Measurements from ENCODE around the gene LRRC10B. TPM values are rescaled to one million over a fixed set of nuclear protein-coding genes. Genes with fewer than 3 reads are reported as not detected.
A peak's percentile ranks its signal among the peaks of the same experiment; 100 is the strongest.

LRRC10B gene
- total RNA-seq, 2 experiments from 2014 or later, result not detected

DNA sequence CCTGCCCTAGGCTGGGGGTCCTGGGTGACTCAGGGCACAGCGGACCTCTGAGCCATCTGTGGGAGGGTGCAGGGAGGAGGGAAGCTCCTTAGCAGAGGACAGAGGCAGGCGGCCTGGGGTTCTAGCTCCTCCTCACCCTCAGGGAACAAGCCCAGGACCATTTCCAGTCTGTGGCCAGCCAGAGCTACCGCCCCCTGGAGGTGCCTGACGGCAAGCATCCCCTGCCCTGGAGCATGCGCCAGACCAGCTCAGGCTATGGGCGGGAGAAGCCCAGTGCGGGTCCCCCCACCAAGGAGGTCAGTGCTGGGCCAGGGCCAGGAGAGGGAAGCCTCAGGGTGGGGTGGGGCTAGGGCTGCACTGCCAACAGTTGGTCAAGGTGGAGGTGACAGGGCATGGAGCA lies 26.0 kb upstream of the LRRC10B start:
- no peaks in the 10 kb centered on the region for H3K9me3 ChIP-seq (ENCODE audit: control insufficient read depth in 1 of 2, insufficient read depth in 1 of 2, low read length in 2 of 2)
- no peaks in the 10 kb centered on the region for H3K27me3 Mint-ChIP-seq
- ATAC-seq (ENCODE audit: poor library complexity) (no peak), DNase-seq (peak in 4 of 14 experiments; percentile 2 to 10 (median 8))
- peaks cover 0 to 2% of the 10 kb centered on the region in 2 experiments for H3K27me3 ChIP-seq (ENCODE audit: control insufficient read depth in 1 of 2, insufficient read depth in 2 of 2, low read length in 2 of 2)
- peaks cover 7% of the 10 kb centered on the region for H3K4me1 Mint-ChIP-seq (ENCODE audit: low read depth)
- H3K4me1 ChIP-seq (ENCODE audit: insufficient read depth, low read length), result peaks cover 7% of the 10 kb centered on the region
- TF ChIP-seq, protein P1, sequence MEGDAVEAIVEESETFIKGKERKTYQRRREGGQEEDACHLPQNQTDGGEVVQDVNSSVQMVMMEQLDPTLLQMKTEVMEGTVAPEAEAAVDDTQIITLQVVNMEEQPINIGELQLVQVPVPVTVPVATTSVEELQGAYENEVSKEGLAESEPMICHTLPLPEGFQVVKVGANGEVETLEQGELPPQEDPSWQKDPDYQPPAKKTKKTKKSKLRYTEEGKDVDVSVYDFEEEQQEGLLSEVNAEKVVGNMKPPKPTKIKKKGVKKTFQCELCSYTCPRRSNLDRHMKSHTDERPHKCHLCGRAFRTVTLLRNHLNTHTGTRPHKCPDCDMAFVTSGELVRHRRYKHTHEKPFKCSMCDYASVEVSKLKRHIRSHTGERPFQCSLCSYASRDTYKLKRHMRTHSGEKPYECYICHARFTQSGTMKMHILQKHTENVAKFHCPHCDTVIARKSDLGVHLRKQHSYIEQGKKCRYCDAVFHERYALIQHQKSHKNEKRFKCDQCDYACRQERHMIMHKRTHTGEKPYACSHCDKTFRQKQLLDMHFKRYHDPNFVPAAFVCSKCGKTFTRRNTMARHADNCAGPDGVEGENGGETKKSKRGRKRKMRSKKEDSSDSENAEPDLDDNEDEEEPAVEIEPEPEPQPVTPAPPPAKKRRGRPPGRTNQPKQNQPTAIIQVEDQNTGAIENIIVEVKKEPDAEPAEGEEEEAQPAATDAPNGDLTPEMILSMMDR (IDR thresholded peaks at IDR 0.05), result no peak
- H3K36me3 ChIP-seq (ENCODE audit: insufficient read depth, low read length), result no peaks in the 10 kb centered on the region
- no peak overlapping the region for H3K4me3 ChIP-seq (ENCODE audit: low read length)
- CTCF ChIA-PET, result interaction anchor here (1.7 kb wide), 1 partner anchor 26 kb away, joined by 3 read pairs; the partner anchor contains the start of gene LRRC10B
- POLR2A ChIA-PET, result no interaction called here
- no peaks in the 10 kb centered on the region for H3K9me3 Mint-ChIP-seq
- H3K36me3 Mint-ChIP-seq (ENCODE audit: low read depth), result peaks cover 5% of the 10 kb centered on the region
- no peak overlapping the region for H3K27ac Mint-ChIP-seq
- no peak overlapping the region for H3K27ac ChIP-seq (ENCODE audit: low read depth in 1 of 2, low read length in 2 of 2)
- intact Hi-C loops (cut with DNase I, micrococcal nuclease), result no loop called here
- H3K4me3 Mint-ChIP-seq, result no peak overlapping the region

DNA sequence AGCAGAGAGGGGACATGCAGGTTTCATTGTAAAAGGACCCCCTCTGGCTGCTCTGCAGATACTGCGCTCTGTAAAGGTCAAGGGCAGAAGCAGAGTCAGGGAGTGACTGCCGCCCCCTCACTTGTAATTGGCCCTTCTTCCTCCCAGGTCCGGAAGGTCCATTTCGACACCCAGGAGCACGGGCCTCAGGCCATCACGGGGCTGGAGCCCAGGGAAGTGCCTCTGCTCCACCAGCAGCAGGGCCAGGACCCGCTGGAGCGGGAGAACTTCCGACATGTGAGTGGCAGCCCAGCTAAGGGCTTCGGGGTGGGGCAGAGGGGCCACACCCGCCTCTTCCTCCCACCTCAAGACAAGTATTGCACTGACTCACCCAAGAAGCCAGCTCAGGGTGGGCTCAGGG lies 24.0 kb upstream of the LRRC10B start:
- no peak overlapping the region for H3K27ac ChIP-seq (ENCODE audit: low read depth in 1 of 2, low read length in 2 of 2)
- Mint-ChIP-seq H3K4me1 (ENCODE audit: low read depth) (no peaks in the 10 kb centered on the region), H3K4me3 (no peak overlapping the region), H3K9me3 (no peaks in the 10 kb centered on the region), H3K27me3 (no peaks in the 10 kb centered on the region), H3K27ac (no peak overlapping the region), H3K36me3 (ENCODE audit: low read depth) (peaks cover 5% of the 10 kb centered on the region)
- TF ChIP-seq, protein P1 (IDR thresholded peaks at IDR 0.05), result no peak
- ATAC-seq (ENCODE audit: poor library complexity) (no peak), DNase-seq (no peak)
- ChIA-PET POLR2A (no interaction called here), CTCF (no interaction called here)
- no peaks in the 10 kb centered on the region for H3K9me3 ChIP-seq (ENCODE audit: control insufficient read depth in 1 of 2, insufficient read depth in 1 of 2, low read length in 2 of 2)
- intact Hi-C loops (cut with DNase I, micrococcal nuclease), result no loop called here
- H3K4me1 ChIP-seq (ENCODE audit: insufficient read depth, low read length), result no peaks in the 10 kb centered on the region
- H3K27me3 ChIP-seq (ENCODE audit: control insufficient read depth in 1 of 2, insufficient read depth in 2 of 2, low read length in 2 of 2), result peaks cover 0 to 2% of the 10 kb centered on the region in 2 experiments
- H3K4me3 ChIP-seq (ENCODE audit: low read length), result no peak overlapping the region
- H3K36me3 ChIP-seq (ENCODE audit: insufficient read depth, low read length), result no peaks in the 10 kb centered on the region

DNA sequence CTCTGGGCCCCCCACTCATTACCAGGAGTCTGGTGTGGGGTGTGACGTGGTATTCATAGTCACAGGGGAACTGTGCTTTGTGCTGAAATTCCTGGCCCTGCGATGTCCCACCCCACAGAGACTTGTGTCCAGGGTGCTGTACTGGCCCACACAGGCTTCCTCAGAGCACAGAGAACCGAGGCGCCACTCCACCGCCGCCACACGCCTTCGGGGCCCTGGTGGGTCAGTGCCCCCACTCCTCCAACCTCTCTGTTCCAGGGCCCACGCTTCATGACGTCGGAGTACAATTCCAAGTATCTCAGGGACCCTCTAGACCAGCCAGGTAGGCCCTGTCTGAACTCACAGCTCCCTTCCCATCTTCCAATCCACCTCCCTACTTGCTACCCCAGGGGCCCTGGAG lies 23.5 kb upstream of the LRRC10B start:
- Histone ChIP-seq H3K27me3 (ENCODE audit: control insufficient read depth in 1 of 2, insufficient read depth in 2 of 2, low read length in 2 of 2) (peaks cover 0 to 2% of the 10 kb centered on the region in 2 experiments), H3K27ac (ENCODE audit: low read depth in 1 of 2, low read length in 2 of 2) (no peak overlapping the region), H3K36me3 (ENCODE audit: insufficient read depth, low read length) (no peaks in the 10 kb centered on the region), H3K9me3 (ENCODE audit: control insufficient read depth in 1 of 2, insufficient read depth in 1 of 2, low read length in 2 of 2) (no peaks in the 10 kb centered on the region), H3K4me3 (ENCODE audit: low read length) (no peak overlapping the region), H3K4me1 (ENCODE audit: insufficient read depth, low read length) (no peaks in the 10 kb centered on the region)
- ATAC-seq (ENCODE audit: poor library complexity) (no peak), DNase-seq (no peak)
- Mint-ChIP-seq H3K4me3 (no peak overlapping the region), H3K27me3 (no peaks in the 10 kb centered on the region), H3K4me1 (ENCODE audit: low read depth) (no peaks in the 10 kb centered on the region), H3K36me3 (ENCODE audit: low read depth) (peaks cover 5% of the 10 kb centered on the region), H3K9me3 (no peaks in the 10 kb centered on the region), H3K27ac (no peak overlapping the region)
- intact Hi-C loops (cut with DNase I, micrococcal nuclease), result no loop called here
- ChIA-PET CTCF (no interaction called here), POLR2A (no interaction called here)
- TF ChIP-seq, protein P1 (IDR thresholded peaks at IDR 0.05), result no peak

Measured in CD4-positive, alpha-beta T cell (primary cell).